Tibial artery (tissue), 4 donors: ENCODE data around the gene TXNRD2.

Experiments used
- DNase-seq, 2 donors: peaks; one replicate each; pipeline ENCODE4 v3.0.0-alpha.2; 2019
- H3K27ac ChIP-seq, 2 donors: fragments of 200-600 bp; sonication (generic) in 1 of 2; 1 replicate in 1 of 2; 2 replicates in 1 of 2; pipeline ENCODE4 v1.5.1; 2018 to 2019; ENCODE audit warnings: mild to moderate bottlenecking in 1 of 2
- H3K27me3 ChIP-seq, 2 donors: fragments of 200-600 bp; sonication (generic) in 1 of 2; one replicate each; pipeline versions ENCODE4 v1.5.1 to v1.6.0; 2016 to 2019
- H3K36me3 ChIP-seq, 3 donors: fragments of 200-600 bp; sonication (generic) in 2 of 3; one replicate each; pipeline ENCODE4 v1.5.1; 2016 to 2019; ENCODE audit warnings: mild to moderate bottlenecking in 2 of 3
- H3K4me1 ChIP-seq, 4 donors: fragments of 200-600 bp; sonication (generic) in 2 of 4; 1 replicate in 3 of 4; 2 replicates in 1 of 4; pipeline ENCODE4 v1.5.1; 2016 to 2019
- H3K4me3 ChIP-seq, 2 donors: fragments of 200-600 bp; sonication (generic) in 1 of 2; 1 replicate in 1 of 2; 2 replicates in 1 of 2; pipeline ENCODE4 v1.5.1; 2018 to 2019; ENCODE audit warnings: mild to moderate bottlenecking in 2 of 2
- H3K9me3 ChIP-seq, 3 donors: fragments of 200-600 bp; sonication (generic) in 1 of 3; one replicate each; pipeline ENCODE4 v1.5.1; 2016 to 2019
- intact Hi-C: fragments of 100-400 bp; cut with DNase I; formaldehyde crosslinking; loops from one replicate; pipeline ENCODE4 v1.15.0; 2023; ENCODE audit warnings: low total_unique reads
- TF ChIP-seq, protein P1 (sequence below), 2 experiments: fragments of 200-600 bp in 1 of 2; fragments of 450-650 bp in 1 of 2; IDR thresholded peaks; one replicate each; pipeline ENCODE4 v1.5.1; 2017 to 2019; ENCODE audit warnings: antibody characterized with exemption in 2 of 2, mild to moderate bottlenecking in 1 of 2, moderate library complexity in 1 of 2

TXNRD2 gene

DNA sequence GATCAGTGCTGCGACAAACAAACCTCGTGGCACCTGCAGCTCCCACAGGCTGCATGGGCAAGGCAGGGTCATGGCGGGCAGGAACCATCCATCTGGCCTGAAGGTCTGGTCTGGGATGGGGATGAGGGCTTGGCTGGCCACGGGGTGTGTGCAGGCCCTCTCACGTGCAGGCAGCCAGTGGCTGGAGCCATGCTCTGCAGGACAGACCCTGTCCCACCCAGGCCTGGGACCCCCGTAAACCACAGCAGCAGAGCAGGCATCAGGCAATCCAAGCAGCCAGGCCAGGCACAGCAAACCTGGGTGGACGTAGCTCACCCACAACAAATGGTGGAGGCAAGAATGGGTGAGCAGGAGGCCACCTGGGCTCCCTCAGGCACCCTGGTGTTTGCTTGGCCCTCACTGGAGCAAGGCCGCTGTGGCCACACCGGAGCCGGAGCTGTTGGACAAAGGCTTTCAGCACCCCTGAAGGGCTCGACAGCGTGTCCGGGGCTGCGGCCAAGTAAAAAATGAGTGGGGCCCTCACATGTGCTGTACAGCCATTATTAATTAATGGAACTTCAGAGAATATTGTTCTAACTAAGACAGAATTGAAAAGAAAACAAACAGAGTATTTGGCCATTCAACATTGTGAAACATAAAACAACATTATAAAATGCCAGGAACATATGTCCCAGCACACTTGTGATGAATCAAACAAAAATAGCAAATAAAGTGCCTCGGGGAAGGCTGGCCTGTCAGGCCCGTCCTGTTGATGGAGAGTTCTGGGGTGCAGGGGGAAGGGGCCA, 63.0 kb downstream of the TXNRD2 start:
- Histone ChIP-seq H3K27me3 (no peaks in the 10 kb centered on the region), H3K4me1 (peaks cover 0 to 34% (median 26%) of the 10 kb centered on the region in 4 donors), H3K27ac (no peak overlapping the region), H3K9me3 (no peaks in the 10 kb centered on the region), H3K4me3 (no peak overlapping the region), H3K36me3 (peaks cover 3 to 63% (median 25%) of the 10 kb centered on the region in 3 donors)
- TF ChIP-seq, protein P1, sequence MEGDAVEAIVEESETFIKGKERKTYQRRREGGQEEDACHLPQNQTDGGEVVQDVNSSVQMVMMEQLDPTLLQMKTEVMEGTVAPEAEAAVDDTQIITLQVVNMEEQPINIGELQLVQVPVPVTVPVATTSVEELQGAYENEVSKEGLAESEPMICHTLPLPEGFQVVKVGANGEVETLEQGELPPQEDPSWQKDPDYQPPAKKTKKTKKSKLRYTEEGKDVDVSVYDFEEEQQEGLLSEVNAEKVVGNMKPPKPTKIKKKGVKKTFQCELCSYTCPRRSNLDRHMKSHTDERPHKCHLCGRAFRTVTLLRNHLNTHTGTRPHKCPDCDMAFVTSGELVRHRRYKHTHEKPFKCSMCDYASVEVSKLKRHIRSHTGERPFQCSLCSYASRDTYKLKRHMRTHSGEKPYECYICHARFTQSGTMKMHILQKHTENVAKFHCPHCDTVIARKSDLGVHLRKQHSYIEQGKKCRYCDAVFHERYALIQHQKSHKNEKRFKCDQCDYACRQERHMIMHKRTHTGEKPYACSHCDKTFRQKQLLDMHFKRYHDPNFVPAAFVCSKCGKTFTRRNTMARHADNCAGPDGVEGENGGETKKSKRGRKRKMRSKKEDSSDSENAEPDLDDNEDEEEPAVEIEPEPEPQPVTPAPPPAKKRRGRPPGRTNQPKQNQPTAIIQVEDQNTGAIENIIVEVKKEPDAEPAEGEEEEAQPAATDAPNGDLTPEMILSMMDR (IDR thresholded peaks at IDR 0.05) = no peak
- intact Hi-C loops = no loop called here
- DNase-seq = peak; percentile 9 to 44

DNA sequence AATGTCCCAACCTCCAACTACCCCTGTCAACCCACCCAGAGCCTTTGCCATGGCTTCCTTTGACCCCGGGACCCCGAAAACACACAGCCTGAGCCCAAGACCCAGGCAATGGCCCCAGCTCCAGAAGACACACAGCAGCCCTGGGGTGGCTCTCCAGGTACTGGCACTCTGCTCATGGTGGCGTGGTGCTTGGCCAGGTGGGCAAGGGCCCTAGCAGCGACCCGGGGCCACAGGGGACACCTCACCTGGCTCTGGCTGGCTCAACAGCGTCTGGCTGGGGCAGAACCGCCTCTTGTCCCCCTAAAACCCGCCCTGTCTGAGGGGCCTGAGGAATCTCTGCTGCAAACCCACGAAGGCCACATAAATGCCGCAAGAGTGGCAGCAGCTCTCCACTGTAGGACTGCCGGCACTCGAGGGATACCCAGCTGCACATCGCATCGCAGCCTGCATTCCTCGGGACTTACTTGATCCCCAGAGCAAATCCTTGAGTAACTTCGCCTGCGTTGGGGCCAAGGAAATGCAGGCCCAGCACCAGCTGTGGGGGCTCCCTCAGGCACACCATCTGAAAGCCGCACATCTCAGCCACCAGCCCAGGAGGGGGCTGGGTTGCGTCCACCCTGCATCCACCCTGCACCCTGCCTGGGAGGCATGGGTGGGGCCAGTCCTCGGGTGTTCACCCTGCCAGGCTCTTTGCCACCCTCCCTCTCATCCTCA, 63.8 kb downstream of the TXNRD2 start:
- H3K27ac ChIP-seq = no peak overlapping the region
- peak in 1 of 2 donors; percentile 12 for DNase-seq
- H3K9me3 ChIP-seq = no peaks in the 10 kb centered on the region
- no peak overlapping the region for H3K4me3 ChIP-seq
- peaks cover 0 to 34% (median 29%) of the 10 kb centered on the region in 4 donors for H3K4me1 ChIP-seq
- no peaks in the 10 kb centered on the region for H3K27me3 ChIP-seq
- H3K36me3 ChIP-seq = peaks cover 1 to 58% (median 19%) of the 10 kb centered on the region in 3 donors
- TF ChIP-seq, protein P1 (IDR thresholded peaks at IDR 0.05) = no peak
- intact Hi-C loops = no loop called here

DNA sequence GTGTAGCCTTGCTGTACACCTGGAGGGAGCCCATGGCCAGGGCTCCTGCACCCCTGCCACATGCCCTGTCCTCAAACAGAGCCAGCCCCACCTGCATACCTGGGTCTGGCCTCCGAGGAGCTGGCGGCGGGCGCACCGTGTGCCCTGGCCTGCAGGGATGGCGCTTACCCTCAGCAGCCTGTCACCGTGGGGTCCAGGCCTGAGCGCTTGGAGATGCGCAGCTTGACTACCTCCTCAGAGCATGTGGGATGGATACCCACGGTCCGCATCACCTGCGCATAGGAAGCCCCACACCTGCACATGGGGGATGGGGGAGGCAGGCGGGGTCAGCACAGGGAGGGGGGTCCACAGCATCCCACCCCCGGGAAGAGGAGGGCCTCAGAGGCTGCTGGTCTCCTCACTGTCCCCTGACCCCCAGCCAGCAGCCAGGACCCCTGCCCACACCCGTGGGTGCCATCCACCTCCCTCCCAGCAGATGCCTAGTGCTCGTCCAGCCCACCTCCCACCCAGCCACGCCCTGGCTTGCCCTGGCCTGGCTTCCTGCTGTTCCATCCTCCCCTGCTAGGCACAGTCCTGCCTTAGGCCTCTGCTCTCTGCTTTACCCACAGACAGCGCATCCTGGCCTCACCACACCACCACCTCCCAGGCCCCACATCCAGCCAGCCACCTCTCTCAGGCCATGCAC, 64.5 kb downstream of the TXNRD2 start:
- Histone ChIP-seq H3K27ac (no peak overlapping the region), H3K36me3 (peaks cover 0 to 55% (median 18%) of the 10 kb centered on the region in 3 donors), H3K4me1 (peaks cover 0 to 34% (median 28%) of the 10 kb centered on the region in 4 donors), H3K27me3 (no peaks in the 10 kb centered on the region), H3K4me3 (no peak overlapping the region), H3K9me3 (no peaks in the 10 kb centered on the region)
- intact Hi-C loops = no loop called here
- peak; percentile 11 to 56 for DNase-seq
- TF ChIP-seq, protein P1 (IDR thresholded peaks at IDR 0.05) = no peak

DNA sequence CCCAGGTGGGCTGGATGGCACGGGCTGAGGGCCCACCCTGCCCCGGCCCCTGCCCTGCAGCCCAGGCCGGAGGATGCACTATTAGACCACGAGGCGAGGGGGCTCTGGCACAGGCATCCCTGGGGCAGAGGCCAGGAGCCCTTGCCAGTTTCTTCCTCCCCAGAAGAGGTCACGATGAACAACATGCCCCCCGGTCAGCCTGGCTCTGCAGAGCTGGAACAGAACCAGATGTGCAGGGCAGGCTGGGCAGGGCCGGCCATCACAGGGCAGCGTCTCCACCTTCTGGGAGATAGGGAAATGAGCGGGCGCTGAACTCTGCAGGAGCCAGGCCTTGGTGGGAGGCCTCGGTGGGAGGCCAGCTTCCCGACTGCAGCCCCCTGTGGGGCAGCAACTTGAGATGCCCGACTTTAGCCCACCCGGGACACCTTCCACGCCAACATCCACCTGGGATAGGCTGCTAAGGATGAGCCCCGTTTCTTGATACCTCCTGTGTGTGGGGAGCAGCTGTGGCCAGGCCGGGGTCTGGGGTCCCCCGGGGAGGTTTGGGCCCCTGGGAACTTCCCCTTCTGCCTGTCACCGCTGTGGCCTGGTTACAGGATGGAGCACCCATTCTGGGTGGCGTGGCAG, 65.2 kb downstream of the TXNRD2 start:
- H3K27ac ChIP-seq = no peak overlapping the region
- DNase-seq = peak in 1 of 2 donors; percentile 24
- no peaks in the 10 kb centered on the region for H3K9me3 ChIP-seq
- peaks cover 0 to 55% (median 18%) of the 10 kb centered on the region in 3 donors for H3K36me3 ChIP-seq
- no peaks in the 10 kb centered on the region for H3K27me3 ChIP-seq
- intact Hi-C loops = no loop called here
- no peak overlapping the region for H3K4me3 ChIP-seq
- H3K4me1 ChIP-seq = peaks cover 0 to 28% (median 22%) of the 10 kb centered on the region in 4 donors
- TF ChIP-seq, protein P1 (IDR thresholded peaks at IDR 0.05) = no peak
